HEK293 (cell line): ENCODE measurements around the gene CDK1.

Experiments
- CTCF ChIP-seq: fragments of 450-650 bp; formaldehyde crosslinking; IDR thresholded peaks from 2 replicates; pipeline ENCODE4 v1.5.1; 2016; ENCODE audit warnings: missing biosample characterization, missing genetic modification characterization
- ZEB2 ChIP-seq: fragments of 450-650 bp; formaldehyde crosslinking; IDR thresholded peaks from 2 replicates; pipeline ENCODE4 v1.5.1; 2016; ENCODE audit warnings: missing biosample characterization, missing genetic modification characterization
- ZFP37 ChIP-seq: fragments of 450-650 bp; formaldehyde crosslinking; IDR thresholded peaks from 2 replicates; pipeline ENCODE4 v1.5.1; 2016; ENCODE audit warnings: missing biosample characterization, missing genetic modification characterization
- ZNF23 ChIP-seq: fragments of 450-650 bp; formaldehyde crosslinking; IDR thresholded peaks from 2 replicates; pipeline ENCODE4 v1.5.1; 2016; ENCODE audit warnings: missing biosample characterization, missing genetic modification characterization, borderline replicate concordance

DNA sequence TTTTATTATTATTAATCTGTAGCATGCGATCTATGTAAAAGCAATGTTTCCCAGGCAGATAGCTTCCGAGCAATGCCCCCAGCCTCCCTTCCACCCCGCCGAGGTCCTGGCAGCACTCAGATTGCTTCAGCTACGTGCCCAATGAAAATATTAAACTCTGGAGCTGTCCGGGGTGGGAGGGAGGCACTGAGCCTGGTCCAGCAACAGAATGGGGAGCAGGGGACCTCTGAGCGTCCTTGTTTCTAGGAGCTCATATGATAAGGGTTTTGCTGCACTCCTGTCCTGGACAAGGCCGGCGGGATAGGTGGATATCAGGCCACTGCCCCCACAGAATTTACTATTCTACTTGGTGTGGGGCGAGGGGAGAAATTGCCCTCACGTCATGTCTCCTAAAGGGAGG, 44.5 kb upstream of the CDK1 start:
- TF ChIP-seq ZEB2 (tag by site-specific recombination) (no peak), ZFP37 (no peak), CTCF (tag by site-specific recombination) (no peak), ZNF23 (tag by site-specific recombination) (no peak)
